GM10266 (cell line): Measurements from ENCODE around the gene RNF111.

Source experiments
- DNase-seq: peaks from one replicate; pipeline ENCODE4 v3.0.0; 2012; ENCODE audit errors: extremely low spot score
- CTCF ChIP-seq: IDR thresholded peaks from 2 replicates; pipeline ENCODE4 v1.5.1; 2012; ENCODE audit warnings: mild to moderate bottlenecking, low read depth; ENCODE audit not compliant: control insufficient read depth, insufficient read depth; ENCODE audit errors: missing control alignments

Gene RNF111

DNA sequence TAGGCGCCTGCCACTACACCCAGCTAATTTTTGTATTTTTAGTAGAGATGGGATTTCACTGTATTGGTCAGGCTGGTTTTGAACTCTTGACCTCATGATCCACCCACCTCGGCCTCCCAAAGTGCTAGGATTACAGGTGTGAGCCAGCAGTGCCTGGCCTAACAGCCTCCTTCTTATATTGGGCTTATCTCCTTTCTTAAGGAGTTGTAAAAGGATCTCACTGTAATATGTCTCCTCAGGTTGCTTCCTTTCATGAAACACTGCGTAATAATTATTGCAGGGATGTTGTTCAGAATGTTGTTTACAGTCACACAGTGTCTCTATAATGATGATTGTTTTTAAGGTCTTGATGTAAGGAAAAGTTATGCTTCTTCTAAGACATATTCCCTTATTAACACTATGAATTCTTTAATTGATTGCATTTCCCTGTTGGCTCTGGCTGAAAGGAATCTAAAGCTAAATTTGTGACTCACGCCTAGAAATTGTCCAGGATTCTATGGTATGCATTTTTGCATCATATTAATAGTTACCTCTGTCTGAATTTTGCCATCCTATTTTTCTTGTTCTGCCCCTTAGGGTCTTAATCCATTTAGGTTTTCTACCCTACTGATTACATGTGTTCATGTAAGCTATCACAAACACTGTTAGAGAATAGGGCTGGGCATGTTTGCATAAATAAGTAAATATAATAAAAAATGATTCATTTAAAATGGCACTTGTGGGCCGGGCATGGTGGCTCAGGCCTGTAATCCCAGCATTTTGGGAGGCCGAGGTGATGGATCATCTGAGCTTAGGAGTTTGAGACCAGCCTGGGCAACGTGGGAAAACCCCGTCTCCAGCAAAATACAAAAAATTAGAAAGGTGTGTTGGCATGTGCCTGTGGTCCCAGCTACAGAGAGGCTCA is 24.5 kb upstream of the RNF111 start:
- TF ChIP-seq CTCF = no peak
- DNase-seq = no peak

DNA sequence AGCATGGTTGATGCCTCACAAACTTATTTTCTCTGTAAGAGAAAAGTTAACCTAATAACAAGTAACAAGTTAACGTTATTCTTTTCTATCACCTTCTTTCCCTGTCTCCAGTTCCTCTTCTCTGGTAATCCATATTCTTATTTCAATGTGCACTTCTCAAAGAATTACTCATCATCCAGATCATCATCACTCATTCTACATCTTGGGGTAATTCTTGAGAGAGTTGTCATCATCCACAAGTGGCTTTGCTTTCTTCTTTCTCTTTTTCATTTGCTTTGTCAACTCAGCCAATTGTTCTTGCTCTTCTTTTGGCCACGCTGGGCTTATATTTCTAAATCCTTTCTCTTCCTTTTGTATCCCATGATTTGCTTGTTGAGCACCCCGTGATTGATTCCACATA is 20.8 kb upstream of the RNF111 start:
- DNase-seq = no peak
- TF ChIP-seq CTCF = no peak

GRCh38 chr15:58967479-58967878 is 20.0 kb upstream of the RNF111 start:
- TF ChIP-seq CTCF = no peak

GRCh38 chr15:58977887-58978286 is 9.6 kb upstream of the RNF111 start:
- DNase-seq = no peak
- TF ChIP-seq CTCF = no peak

More at GRCh38 chr15:58967479-58967878, 20.0 kb upstream of the RNF111 start:
- DNase-seq = no peak

DNA sequence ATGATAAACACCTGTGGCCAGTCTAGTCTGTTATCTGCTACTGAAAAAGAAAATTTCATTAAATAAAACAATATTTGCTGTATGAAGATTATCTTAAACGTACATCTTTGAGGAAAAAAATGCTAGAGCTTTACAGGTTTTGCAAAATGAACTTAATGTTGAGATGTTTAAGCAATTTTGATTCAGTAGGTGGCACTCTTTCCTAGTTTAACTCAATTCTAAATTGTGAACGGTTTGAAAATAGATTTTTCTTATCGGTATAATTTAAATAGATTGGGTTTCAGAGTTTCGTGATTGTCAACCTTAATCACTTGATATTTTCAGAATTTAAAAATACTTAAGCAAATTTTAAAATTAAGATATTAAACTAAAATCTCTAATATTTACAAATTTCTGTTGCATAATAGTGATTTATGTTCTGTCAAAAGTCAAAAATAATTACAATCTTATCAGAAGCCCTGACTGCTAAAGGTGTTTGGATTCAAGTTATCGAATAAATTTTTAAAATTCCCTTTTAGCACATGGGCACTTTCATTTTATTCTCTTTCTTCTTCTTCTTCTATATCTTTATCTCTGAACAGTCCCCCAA is 7.0 kb upstream of the RNF111 start:
- TF ChIP-seq CTCF = peak; percentile 52
- no peak for DNase-seq

DNA sequence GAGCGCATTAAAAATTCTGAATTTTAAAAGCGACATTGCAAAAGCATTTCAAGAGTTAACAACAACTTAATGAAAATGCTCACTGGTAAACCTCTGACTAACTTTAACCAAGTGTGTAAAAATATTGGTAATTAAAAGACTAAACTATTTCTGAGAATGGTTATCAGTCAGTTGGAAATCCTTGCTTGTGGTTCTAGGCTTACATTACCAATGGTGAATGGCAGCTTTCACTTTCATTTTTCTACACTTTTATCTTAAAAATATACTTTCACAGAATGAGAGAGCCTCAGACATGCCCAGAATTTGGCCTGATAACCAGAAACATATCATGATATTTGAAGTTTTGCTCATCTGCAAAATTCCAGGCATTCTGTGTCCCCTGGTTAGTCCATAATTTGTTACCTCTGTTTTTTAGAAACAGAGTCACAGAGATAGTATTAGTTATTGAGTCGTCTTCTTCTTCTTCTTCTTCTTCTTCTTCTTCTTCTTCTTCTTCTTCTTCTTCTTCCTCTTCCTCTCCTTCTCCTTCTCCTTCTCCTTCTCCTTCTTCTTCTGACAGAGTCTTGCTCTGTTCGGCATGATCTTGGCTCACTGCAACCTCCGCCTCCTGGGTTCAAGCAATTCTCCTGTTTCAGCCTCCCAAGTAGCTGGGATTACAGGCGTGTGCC is 5.5 kb upstream of the RNF111 start:
- peak; percentile 51 for DNase-seq

More for the DNA sequence above, 5.5 kb upstream of the RNF111 start:
- no peak for TF ChIP-seq CTCF
